HEK293 (cell line): ENCODE measurements around the gene LGSN.

ENCODE experiments used
- MYNN ChIP-seq: fragments of 450-650 bp; formaldehyde crosslinking; IDR thresholded peaks from 2 replicates; pipeline ENCODE4 v1.5.1; 2016; ENCODE audit warnings: missing biosample characterization, missing genetic modification characterization, borderline replicate concordance
- ZBTB8A ChIP-seq: fragments of 450-650 bp; formaldehyde crosslinking; IDR thresholded peaks from 2 replicates; pipeline ENCODE4 v1.5.1; 2016; ENCODE audit warnings: missing biosample characterization, missing genetic modification characterization
- ZNF335 ChIP-seq: fragments of 450-650 bp; formaldehyde crosslinking; conservative IDR thresholded peaks from 2 replicates; pipeline ENCODE4 v1.5.1; 2016; ENCODE audit warnings: missing biosample characterization, missing genetic modification characterization
- ZNF596 ChIP-seq: fragments of 450-650 bp; IDR thresholded peaks from 2 replicates; pipeline ENCODE4 v1.5.0; 2018; ENCODE audit warnings: missing biosample characterization, mild to moderate bottlenecking, missing genetic modification characterization, moderate library complexity
- TF ChIP-seq, protein P1 (sequence below): sonication (generic); formaldehyde crosslinking; IDR thresholded peaks from 2 replicates; pipeline ENCODE4 v1.8.1; 2022; ENCODE audit warnings: mild to moderate bottlenecking, moderate library complexity, missing genetic modification reagents
- TF ChIP-seq, protein P2 (sequence below): fragments of 450-650 bp; formaldehyde crosslinking; IDR thresholded peaks from 2 replicates; pipeline ENCODE4; 2016; ENCODE audit warnings: missing biosample characterization, missing genetic modification characterization
- TF ChIP-seq, protein P3 (sequence below): fragments of 450-650 bp; formaldehyde crosslinking; IDR thresholded peaks from 2 replicates; pipeline ENCODE4 v1.5.1; 2016; ENCODE audit warnings: missing biosample characterization, missing genetic modification characterization
- TF ChIP-seq, protein P4 (sequence below): fragments of 450-650 bp; formaldehyde crosslinking; IDR thresholded peaks from 2 replicates; pipeline ENCODE4 v1.5.1; 2016; ENCODE audit warnings: missing biosample characterization, missing genetic modification characterization
- TF ChIP-seq, protein P5 (sequence below): fragments of 450-650 bp; formaldehyde crosslinking; IDR thresholded peaks from 2 replicates; pipeline ENCODE4 v1.5.1; 2016; ENCODE audit warnings: missing biosample characterization, missing genetic modification characterization

DNA sequence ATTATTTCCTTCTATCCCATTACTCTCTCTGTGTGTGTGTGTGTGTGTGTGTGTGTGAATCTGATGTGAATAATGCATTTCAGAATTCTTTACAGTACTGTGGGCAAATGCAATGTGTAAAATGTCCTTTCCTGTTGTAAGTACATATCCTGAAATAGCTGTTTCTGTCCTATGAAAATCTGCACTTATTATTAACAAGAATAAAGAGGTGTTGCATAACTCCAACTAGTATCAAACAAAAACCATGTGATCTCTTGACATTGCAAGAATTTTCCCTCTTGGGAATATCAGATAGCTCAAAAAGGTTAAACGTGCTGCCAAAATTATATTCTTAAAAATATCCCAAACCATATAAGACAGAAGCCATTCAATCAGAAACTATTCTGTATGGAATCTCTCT lies 52.0 kb downstream of the LGSN start:
- TF ChIP-seq ZBTB8A (tag by site-specific recombination) (no peak), ZNF596 (tag by site-specific recombination) (no peak), MYNN (tag by site-specific recombination) (no peak), ZNF335 (tag by site-specific recombination) (no peak)
- TF ChIP-seq, protein P1, sequence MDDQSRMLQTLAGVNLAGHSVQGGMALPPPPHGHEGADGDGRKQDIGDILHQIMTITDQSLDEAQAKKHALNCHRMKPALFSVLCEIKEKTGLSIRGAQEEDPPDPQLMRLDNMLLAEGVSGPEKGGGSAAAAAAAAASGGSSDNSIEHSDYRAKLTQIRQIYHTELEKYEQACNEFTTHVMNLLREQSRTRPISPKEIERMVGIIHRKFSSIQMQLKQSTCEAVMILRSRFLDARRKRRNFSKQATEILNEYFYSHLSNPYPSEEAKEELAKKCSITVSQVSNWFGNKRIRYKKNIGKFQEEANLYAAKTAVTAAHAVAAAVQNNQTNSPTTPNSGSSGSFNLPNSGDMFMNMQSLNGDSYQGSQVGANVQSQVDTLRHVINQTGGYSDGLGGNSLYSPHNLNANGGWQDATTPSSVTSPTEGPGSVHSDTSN (CRISPR knock-in tag), result no peak
- TF ChIP-seq, protein P2, sequence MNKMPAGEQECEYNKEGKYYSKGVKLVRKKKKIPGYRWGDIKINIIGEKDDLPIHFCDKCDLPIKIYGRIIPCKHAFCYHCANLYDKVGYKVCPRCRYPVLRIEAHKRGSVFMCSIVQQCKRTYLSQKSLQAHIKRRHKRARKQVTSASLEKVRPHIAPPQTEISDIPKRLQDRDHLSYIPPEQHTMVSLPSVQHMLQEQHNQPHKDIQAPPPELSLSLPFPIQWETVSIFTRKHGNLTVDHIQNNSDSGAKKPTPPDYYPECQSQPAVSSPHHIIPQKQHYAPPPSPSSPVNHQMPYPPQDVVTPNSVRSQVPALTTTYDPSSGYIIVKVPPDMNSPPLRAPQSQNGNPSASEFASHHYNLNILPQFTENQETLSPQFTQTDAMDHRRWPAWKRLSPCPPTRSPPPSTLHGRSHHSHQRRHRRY, result no peak
- TF ChIP-seq, protein P3, sequence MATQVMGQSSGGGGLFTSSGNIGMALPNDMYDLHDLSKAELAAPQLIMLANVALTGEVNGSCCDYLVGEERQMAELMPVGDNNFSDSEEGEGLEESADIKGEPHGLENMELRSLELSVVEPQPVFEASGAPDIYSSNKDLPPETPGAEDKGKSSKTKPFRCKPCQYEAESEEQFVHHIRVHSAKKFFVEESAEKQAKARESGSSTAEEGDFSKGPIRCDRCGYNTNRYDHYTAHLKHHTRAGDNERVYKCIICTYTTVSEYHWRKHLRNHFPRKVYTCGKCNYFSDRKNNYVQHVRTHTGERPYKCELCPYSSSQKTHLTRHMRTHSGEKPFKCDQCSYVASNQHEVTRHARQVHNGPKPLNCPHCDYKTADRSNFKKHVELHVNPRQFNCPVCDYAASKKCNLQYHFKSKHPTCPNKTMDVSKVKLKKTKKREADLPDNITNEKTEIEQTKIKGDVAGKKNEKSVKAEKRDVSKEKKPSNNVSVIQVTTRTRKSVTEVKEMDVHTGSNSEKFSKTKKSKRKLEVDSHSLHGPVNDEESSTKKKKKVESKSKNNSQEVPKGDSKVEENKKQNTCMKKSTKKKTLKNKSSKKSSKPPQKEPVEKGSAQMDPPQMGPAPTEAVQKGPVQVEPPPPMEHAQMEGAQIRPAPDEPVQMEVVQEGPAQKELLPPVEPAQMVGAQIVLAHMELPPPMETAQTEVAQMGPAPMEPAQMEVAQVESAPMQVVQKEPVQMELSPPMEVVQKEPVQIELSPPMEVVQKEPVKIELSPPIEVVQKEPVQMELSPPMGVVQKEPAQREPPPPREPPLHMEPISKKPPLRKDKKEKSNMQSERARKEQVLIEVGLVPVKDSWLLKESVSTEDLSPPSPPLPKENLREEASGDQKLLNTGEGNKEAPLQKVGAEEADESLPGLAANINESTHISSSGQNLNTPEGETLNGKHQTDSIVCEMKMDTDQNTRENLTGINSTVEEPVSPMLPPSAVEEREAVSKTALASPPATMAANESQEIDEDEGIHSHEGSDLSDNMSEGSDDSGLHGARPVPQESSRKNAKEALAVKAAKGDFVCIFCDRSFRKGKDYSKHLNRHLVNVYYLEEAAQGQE (tag by site-specific recombination), result no peak
- TF ChIP-seq, protein P4, sequence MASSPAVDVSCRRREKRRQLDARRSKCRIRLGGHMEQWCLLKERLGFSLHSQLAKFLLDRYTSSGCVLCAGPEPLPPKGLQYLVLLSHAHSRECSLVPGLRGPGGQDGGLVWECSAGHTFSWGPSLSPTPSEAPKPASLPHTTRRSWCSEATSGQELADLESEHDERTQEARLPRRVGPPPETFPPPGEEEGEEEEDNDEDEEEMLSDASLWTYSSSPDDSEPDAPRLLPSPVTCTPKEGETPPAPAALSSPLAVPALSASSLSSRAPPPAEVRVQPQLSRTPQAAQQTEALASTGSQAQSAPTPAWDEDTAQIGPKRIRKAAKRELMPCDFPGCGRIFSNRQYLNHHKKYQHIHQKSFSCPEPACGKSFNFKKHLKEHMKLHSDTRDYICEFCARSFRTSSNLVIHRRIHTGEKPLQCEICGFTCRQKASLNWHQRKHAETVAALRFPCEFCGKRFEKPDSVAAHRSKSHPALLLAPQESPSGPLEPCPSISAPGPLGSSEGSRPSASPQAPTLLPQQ (tag by site-specific recombination), result no peak
- TF ChIP-seq, protein P5, sequence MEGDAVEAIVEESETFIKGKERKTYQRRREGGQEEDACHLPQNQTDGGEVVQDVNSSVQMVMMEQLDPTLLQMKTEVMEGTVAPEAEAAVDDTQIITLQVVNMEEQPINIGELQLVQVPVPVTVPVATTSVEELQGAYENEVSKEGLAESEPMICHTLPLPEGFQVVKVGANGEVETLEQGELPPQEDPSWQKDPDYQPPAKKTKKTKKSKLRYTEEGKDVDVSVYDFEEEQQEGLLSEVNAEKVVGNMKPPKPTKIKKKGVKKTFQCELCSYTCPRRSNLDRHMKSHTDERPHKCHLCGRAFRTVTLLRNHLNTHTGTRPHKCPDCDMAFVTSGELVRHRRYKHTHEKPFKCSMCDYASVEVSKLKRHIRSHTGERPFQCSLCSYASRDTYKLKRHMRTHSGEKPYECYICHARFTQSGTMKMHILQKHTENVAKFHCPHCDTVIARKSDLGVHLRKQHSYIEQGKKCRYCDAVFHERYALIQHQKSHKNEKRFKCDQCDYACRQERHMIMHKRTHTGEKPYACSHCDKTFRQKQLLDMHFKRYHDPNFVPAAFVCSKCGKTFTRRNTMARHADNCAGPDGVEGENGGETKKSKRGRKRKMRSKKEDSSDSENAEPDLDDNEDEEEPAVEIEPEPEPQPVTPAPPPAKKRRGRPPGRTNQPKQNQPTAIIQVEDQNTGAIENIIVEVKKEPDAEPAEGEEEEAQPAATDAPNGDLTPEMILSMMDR (tag by site-specific recombination), result no peak
